ENCODE measurements around the gene ZNHIT2.

DNA sequence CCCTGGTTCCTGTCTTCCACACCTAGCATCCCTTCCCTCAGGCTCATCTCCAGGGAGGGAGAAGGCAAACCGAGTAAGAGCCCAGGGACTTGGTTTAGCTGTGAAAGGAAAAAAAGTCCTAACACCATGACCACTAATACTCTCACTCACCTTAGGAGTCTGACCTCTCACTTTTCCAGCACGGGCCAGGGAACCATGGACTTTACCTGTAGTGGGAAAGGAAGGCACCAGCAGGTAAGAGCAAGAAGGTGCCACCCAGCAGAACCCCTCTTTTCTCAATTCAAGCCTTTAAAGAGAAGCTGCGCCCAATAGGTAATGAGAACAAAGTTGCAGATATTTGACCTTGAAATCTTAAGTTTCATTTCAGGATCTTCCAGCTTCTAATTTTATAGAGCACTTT lies 3.3 kb upstream of the ZNHIT2 start:
- TF ChIP-seq KDM5A (IDR thresholded peaks at IDR 0.05; ENCODE audit: borderline replicate concordance, low read length) (no peak), GATAD2A (CRISPR knock-in tag; IDR thresholded peaks at IDR 0.05) (no peak)
- TF ChIP-seq, protein P1, sequence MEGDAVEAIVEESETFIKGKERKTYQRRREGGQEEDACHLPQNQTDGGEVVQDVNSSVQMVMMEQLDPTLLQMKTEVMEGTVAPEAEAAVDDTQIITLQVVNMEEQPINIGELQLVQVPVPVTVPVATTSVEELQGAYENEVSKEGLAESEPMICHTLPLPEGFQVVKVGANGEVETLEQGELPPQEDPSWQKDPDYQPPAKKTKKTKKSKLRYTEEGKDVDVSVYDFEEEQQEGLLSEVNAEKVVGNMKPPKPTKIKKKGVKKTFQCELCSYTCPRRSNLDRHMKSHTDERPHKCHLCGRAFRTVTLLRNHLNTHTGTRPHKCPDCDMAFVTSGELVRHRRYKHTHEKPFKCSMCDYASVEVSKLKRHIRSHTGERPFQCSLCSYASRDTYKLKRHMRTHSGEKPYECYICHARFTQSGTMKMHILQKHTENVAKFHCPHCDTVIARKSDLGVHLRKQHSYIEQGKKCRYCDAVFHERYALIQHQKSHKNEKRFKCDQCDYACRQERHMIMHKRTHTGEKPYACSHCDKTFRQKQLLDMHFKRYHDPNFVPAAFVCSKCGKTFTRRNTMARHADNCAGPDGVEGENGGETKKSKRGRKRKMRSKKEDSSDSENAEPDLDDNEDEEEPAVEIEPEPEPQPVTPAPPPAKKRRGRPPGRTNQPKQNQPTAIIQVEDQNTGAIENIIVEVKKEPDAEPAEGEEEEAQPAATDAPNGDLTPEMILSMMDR (CRISPR knock-in tag; IDR thresholded peaks at IDR 0.05): no peak
- TF ChIP-seq, protein P2, sequence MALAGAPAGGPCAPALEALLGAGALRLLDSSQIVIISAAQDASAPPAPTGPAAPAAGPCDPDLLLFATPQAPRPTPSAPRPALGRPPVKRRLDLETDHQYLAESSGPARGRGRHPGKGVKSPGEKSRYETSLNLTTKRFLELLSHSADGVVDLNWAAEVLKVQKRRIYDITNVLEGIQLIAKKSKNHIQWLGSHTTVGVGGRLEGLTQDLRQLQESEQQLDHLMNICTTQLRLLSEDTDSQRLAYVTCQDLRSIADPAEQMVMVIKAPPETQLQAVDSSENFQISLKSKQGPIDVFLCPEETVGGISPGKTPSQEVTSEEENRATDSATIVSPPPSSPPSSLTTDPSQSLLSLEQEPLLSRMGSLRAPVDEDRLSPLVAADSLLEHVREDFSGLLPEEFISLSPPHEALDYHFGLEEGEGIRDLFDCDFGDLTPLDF (CRISPR knock-in tag; IDR thresholded peaks at IDR 0.05): no peak
